Bone marrow (tissue), 2 donors: ENCODE measurements around the gene GAN.

Source experiments
- DNase-seq, 2 donors: peaks; one replicate each; lab custom pipeline; 2025; lab: John Stamatoyannopoulos, UW

GAN gene

DNA sequence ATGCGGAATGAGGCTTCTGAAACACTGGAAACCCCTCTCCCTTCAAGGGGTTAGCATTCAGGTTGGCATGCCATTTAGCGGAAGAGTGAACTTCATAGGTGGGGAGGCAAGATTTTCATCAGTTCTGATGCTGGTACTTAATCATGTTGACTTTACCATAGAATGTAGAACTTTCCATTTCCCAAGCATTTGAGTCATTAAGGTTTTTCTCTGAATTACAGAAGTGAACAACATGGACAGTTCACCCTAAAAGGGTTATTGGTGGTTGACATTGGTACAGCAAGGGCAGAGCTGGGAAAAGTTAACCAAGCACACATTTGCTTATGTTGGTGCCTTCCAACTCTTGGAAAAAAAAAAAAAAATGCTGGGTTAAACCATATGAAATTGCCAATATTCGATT lies 39.1 kb downstream of the GAN start:
- DNase-seq = no peak

DNA sequence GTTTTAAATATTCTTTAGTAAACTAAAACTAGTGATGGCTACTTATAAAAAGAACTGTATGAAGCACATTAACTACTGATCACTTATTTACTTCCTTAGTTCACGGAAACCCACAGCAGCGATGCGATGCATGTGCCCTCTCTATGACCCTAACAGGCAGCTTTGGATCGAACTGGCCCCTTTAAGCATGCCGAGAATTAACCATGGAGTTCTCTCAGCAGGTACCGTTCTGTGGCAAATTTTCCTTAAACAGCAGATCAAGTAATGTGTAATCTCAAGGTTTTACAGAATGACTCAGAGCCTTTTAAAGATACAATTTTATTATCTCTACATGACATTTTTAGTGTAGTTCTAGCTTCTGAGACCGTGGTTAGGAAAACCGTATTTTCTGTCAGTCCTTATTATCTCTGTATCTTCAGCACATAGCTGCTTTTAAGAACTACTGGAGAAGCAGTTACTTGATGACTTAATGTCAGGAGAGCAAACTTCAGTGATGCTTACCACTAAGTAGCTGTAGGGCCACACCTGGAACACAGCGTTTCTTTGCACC lies 43.0 kb downstream of the GAN start:
- no peak for DNase-seq

DNA sequence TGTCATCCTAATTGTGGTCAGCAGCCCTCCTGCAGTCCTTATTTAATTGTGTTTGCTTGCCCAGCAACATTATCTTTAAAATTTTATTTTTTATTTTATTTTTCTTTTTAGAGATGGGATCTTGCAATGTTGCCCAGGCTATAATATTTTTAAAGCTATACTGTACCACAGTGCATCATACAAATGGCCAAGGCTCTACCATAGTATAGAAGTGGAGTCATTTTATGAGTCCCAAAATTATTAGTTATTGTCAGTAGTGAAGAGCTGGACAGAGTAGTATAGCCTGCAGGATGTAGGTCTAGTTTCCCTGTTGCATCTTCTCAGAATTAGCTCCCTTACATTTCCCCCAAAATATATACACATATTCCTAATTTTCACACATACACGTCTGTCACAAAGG lies 44.1 kb downstream of the GAN start:
- DNase-seq = no peak

DNA sequence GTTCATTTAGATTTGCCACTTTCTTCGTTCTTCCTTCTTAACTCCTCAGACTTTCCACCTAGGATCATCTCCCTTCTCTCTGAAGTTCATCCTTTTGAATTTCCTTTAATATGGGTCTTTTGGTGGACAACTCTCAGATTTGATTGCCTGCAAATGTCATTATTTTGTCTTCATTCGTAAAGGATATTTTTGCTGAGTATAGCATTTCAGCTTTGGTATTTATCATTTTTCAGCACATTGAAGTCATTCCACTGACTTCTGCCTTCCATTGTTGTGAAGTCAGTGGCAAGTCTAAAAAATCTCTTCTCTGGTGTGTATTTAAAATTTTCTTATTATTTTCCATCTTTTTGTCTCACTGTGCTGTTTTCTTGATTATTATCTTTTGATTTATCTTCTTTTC lies 45.4 kb downstream of the GAN start:
- DNase-seq = no peak

DNA sequence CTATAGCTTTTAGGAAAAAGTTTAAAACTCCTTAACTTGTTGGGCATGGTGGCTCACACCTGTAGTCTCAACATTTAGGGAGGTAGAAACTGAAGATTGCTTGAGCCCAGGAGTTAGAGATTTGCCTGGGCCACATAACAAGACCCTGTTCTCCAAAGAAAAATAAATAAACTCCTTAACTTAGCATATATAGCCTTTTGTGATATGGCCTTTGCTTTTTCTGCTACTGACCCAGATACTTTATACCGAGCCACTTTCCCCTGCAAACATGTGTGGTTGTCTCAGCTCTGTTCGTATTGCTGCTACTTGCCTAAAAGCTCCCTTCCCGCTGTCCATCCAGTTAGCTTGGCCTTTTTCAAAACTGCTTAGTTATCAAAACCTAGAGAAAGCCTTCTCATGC lies 51.0 kb downstream of the GAN start:
- no peak for DNase-seq

DNA sequence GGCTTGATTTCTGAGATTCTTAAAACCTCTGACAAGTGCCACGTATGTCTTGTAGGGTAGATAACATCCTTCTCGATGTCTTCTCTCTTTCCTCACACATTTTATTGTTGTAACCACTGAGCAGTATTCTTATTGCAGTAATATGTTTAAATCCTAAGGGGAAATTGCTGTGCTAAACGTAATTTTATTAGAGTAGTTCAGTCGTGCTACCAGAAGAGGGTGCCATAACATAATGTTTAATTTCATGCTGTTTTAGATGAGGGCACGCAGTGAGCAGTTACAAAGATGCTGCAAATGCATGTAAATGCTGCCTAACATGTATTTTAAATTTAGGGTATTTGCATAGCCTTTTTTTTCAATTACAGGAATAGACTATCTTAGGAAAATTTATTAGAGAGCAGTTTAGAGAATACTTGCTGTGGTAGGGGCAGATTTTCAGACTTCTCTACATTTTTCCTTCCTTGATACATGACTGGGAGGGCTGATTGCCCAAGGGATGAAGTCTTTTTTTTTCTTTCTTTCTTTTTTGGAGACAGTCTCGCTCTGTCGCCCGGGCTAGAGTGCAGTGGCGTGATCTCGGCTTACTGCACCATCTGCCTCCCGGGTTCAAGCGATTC lies 51.7 kb downstream of the GAN start:
- DNase-seq = peak in 1 of 2 donors; percentile 59

DNA sequence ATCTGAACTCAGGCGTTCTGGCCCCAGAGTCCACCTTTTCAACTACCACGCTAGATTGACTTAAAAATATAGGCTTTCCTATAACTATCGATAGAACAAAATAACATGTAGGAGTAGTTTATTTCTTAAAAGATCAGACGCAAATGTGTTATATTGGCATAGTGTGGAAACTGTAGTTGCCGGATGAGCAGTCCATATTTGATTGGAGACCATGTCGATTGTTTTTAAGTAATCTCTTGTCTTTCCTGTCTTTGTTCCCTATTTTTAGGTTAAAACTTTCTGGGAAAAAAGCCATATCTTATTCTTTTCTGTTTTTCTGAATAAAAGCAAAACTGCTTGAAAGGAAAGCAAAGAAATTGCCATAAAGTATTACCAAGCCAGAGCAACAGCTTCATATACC lies 53.1 kb downstream of the GAN start:
- no peak for DNase-seq

DNA sequence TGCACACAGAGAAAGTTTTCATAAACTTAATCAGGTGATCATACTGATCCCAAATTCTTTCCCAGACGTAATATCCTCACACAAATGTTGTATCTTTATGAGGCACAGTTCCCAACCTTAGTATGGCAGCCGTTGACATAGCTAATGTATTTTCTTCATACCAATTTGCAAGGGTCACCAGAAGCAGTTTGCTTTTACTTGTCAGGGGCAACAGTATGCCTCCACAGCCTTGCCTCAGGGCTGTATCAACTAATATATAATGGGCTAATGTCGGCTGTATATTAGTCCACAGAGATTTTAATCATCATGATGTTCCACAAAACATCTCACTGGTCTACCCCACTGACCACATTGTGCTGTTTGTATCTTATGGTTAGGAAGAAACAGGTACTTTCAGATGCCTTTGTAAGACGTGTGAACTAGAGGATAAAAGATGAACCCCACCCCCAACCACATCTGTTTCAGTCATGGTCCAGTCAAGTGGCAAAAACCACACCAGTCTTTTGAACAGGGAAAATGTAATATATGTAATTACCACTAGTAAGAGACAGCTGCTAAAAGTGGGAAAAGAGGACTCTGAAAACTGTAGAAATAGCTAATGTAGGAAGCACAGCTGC lies 55.2 kb downstream of the GAN start:
- DNase-seq = no peak

DNA sequence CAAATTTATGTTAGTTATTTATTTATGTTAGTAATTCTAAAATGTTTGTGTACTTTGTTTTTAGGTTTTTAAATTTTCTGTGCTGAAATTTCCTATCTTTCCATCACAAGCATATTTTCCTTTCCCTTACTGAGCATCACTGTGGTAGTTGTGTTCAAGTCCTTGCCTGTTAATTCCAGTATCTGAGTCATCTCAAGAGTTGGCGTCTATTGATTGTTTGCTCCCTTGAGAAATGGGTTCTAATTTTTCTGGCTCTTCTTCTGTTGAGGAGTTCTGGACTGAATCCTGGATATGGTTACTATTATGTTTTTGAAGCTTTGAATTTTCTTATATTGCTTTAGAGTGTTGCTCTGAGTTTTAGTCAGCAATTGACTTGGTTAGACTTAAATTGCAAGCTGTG lies 56.3 kb downstream of the GAN start:
- no peak for DNase-seq

DNA sequence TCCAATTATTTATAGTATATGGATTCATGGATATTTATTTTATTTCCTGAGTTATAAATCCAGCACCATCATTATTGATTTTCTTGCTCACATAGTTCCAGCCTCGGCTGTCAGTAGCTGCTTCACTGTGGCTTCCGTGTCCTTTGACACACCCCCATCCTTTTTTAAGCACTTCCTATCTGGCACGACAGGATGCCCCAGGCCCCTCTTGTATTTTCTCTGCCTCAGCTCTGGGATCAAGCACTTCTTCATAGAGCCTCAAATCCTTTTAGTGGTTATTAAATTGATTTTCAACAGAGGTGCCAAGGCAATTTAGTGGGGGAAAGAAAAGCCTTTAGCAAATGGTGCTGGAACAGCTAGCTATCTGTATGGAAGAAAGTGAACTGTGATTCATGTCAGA lies 59.8 kb downstream of the GAN start:
- peak in 1 of 2 donors; percentile 43 for DNase-seq

DNA sequence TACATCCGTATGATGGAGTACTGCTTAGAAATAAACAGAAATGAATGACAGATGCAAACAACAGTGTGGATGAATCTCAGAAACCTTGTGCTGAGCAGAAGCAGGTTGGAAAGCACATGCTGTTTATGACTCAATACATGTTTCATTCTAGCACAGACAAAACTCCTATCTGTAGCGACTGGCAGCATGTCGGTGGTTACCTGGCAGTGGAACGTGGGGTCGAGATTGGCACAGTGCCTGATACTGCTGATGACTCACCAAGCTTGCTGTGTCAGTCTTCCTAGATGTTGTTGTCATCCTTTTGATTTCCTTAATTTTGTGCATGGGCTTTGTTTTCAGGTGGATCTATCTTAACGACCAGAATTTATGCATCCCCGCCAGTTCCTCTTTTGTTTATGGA lies 62.1 kb downstream of the GAN start:
- DNase-seq = no peak

DNA sequence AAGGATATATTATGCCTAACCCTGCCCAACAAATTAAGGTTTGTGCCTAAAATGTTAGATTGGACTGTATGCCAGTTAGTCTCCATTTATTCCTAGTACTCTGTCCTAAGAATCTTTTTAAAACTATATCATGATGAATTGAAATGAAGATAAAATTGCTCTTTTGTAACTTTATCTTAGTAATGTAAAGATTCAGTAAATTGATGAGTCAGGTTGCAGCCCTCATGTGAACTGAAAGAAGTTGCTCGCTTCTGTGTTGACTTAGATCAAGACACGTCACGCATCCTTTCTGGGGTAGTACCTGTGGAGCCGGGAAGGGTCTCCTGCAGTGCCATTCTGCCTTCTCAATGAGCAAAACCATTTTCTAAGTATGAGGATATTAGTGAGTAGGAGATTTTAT lies 63.3 kb downstream of the GAN start:
- DNase-seq = no peak

DNA sequence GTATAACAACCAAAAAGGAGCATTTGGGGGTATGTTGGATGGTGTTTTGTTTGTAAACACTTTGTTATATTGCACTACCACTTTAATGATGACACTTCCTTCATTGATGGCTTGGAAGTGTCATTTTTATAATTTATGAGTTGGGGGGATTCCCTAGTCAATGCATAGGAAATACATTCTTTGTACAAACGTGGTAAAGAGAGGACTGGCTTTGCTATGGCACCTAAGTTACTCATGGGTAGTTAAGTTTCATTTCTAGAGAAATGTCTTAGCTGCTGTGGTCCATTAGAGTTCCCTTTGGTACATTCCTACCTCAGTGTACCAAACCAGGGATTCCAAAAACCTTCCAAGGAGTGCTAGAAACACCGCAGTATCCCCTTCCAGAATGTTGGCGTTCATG lies 66.2 kb downstream of the GAN start:
- DNase-seq = no peak

DNA sequence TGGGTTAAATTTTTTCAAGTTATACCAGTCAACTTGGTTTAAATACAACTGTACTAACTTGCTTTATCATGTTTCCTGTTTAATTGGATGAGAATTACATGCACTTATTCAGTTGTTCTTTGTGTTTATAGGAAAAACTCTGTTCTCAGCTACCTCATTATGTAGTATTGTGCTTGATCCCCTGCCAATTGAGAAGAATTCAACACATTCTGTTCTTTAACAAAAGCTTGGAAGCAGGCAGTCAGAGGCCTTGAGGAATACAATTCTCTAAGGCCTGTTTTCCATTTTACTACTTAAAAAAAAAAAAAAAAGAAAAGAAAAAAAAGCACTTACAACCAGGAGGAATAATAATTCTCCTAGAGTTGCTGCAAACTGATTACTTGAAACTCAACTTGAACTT lies 69.2 kb downstream of the GAN start:
- DNase-seq = no peak

DNA sequence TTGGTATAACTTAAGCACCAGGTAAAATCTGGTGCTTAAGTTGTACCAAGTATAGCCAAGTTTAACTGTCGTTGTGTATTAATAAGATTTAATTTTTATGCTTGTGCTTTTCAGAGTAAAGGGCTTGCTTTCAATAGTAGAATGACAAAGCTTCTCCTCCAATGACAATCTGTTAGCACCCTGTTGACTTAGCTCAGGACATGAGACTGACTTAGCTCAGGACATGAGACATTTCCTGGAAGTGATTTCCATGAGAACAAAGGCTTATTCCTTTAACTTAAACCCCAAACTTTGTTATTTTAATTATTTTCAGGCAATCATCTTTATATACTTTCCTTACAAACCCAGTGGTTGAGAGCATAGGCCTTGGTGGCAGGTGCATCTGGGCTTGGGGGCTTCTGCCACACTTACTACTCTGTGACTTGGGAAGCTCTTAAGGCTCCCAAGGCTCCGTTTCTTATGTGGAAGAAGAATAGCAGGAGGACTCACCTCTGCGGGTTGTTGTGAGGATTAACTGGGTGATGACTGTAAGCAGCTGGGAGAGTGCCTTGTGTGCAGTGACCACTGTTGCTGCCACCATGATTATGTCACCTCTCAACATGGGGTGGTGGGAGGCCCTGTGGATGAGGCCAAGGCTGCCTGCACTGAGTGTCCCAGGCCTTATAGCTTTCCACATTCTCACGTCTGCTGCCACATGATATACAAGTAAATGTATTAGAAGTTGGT lies 70.4 kb downstream of the GAN start:
- no peak for DNase-seq

DNA sequence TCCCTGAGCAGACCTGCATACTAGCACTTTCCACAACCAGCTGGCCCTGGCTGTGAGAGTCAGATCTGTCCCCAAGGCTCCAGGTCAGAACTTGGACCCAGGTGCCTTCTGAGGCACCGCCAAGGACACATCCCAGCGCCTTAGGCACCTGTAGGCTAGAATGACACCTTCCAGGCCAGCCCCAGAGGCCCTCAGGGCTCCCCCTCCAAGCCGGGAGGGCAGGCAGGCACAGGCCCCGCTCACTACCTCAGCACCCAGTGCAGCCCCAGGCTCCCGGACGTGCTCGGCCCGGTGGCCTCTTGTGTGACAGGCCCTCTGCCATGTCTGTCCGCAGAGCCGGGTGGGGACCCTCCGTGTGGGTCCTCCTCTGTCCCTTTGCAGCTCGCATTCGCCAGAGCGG lies 73.6 kb downstream of the GAN start:
- no peak for DNase-seq

DNA sequence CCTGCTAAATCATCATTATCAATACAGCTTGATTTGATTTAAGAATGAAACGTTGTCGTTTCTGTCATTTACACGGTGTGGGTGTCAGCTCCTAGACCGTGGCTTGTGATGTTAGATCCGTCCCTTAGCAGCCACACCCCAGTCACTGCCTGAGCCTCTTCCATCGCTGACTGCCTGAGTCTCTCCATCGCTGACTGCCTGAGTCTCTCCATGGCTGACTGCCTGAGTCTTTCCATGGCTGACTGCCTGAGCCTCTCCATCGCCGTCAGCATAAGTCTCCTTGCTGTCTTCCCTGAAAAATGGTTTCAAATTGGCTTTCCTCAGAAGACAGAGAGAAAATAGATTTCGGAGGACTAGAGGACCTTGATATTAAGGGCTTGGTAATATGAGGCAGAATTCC lies 76.1 kb downstream of the GAN start:
- no peak for DNase-seq

DNA sequence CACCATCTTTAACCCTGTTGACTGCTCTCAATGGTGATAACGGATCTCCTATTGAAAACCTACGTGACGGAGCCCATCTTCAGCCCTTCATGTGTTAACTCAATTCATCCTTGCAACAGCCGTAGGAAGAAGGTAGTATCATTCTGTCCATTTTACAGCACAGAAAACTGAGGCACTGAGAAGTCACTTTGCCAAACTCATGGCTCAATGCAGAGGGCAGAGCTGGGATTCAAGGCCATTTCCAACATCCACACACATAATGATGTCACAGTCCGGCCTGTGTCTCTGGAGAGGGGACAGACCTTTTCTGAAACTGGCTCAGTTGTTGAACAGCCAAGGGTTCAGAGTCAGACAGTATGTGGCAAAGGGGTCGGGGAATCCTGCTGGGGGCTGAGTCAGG lies 77.2 kb downstream of the GAN start:
- DNase-seq = no peak

DNA sequence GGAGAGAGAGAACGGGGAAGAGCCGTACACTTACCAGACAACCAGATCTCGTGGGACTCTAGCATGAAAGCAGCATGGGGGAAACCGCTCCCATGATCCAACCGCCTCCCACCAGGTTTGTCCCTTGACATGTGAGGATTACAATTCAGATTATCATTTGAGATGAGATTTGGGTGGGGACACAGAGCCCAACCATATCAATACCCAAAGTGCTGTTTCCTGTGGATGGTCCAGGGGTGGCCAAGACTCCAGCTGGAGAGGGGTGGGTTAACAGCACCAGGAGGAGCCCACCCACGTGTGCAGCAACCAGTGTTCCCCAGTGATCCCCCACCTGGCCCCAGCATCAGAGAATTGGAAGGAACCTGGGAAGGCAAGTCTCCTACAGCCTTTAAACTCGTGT lies 79.7 kb downstream of the GAN start:
- no peak for DNase-seq

DNA sequence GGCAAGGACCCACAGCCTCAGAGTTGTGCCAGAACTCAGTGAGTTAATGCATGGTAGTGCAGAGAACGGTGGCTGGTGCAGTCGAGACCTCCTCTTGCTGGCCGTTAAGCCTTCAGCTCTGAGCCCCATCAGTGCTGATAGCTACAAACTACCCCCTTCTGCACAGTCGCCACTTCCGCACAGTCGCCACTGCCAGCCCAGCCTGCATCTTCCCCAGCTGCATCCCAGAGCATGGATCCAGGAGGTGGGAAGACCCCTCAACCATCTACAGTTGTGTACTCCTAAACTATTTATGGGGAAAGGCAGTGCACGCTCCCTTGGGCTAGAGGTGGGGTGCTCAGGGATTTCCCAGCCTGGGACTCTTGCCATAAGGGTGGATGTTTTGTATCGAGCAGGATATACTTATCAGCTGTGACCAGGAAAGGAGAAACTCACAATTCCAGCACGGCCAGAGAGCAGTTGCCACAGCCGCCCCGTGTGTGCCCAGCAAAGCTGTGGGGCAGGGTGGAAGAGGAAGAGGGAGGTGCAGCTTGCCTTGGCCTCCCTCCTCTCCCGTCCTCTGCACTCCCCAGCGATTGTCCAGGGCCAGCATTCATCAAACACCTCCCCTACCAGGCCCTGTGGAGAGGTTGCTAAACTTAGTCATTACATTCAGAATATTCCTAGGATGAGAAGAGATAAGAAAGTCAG lies 80.3 kb downstream of the GAN start:
- no peak for DNase-seq

DNA sequence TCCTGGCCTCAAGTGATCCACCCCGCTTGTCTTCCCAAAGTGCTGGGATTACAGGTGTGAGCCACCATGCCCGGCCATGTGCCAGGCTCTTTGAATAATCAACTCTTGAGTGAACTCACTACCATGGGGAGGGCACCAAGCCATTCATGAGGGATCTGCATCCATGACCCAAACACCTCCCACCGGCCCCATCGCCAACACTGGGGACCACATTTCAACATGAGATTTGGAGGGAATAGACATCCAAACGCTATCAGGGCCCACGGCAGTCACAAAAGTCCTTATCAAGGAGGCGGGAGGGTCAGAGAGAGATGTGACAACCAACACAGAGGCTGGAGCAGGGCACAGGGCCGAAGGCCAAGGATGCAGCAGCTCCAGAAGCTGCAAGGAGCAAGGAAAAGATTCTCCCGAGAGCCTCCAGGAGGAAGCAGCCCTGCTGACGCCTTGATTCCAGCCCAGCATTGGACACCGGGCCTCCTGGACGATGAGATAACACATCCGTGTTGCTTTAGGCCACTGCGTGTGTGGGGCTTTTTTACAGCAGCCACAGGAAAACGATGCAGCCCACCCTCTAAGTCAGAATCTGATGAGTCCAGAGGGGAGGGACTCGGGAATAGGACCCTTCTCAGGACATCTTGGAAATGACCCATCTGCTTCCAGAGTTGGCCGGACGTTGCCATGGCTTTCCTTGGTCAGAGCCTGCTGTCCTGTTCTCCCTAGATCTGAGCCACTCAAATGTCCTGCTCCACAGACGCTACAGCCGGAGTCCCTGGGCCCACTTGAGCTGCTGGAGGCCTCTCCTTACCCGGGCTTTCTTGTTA lies 82.5 kb downstream of the GAN start:
- DNase-seq = no peak
